Stimulated activated CD4-positive, alpha-beta T cell treated with anti-CD3 and anti-CD28 coated beads, Interleukin-12 subunit alpha, Interleukin-12 subunit beta, amount 100 ng/mL, for 48 hours (primary cell): ENCODE results near the gene PPP4C.
"Not testable (repeated sequence)": the region's sequence is repeated elsewhere in the genome, so short reads cannot be mapped to it uniquely, and the experiment has no call there.

Experiments
- DNase-seq, 3 donors: peaks; one replicate each; pipeline ENCODE4 v3.0.0-alpha.2; 2020; ENCODE audit warnings: low read depth in 2 of 3, low spot score in 1 of 3

PPP4C gene

DNA sequence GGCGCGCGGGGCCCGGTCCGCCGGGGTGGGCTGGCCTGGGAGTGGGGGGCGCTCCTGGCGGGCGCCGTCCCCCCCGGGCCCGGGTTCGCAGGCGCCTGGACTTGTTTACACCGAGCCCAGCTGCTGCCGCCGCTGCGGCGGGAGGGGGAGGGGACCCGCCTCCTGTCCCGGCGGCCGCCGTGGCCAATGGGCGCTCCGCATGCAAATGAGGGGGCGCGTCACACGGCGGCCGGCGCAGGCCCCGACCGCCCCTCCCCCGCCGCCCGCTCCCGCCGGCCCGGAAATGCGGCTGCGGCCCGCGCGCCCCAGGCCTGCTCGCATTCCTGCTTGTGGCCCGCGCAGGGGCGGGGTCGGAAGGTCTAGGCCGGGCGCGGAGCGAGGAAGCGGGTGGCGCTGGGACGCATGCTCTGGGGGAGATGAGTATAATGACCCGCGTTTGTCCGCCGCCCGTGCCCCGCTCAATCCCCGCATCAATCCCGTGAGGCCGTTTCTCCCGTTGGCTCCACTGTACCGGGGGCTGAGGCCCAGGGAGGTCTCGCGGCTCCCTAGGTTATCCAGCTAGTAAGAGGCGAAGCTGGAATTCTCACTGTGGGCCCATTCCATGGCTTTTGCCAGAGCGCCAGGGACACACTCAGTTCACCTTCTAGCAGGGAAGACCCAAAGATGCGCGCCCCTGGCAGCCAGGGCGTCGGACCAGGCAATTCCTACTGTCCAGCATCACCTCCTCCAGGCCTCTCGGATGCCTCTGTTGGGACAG lies 20.5 kb downstream of the PPP4C start, which contains the start of gene YPEL3:
Gene YPEL3 (minus strand): TSS at position 109 of the 757 bp plus-strand sequence. CDS start 731 bp downstream, outside the sequence.
- DNase-seq, result peak; percentile 79 to 84 (median 81)

GRCh38 chr16:30096862-30097563 lies 21.2 kb downstream of the PPP4C start:
- DNase-seq, result no peak

DNA sequence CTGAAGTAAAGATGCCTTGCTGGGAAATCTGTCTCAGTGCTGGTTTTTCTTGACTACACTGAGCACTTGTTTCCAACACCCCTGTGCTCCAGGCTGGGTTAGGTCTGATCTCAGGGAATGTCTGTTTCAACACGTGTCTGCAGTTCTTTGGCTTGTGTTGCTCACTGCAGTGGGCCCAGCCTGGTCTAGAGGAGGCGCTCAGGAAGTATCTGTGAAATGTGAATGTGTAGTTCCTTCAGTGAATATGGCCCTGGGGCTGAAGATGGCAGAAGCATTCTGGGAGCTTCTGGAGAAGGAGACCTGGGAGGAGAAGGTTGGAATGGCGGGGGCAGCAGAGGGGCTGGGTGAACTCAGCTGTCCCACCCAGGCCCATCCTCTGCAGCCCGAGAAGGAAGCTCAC lies 28.3 kb downstream of the PPP4C start:
- DNase-seq, result no peak

DNA sequence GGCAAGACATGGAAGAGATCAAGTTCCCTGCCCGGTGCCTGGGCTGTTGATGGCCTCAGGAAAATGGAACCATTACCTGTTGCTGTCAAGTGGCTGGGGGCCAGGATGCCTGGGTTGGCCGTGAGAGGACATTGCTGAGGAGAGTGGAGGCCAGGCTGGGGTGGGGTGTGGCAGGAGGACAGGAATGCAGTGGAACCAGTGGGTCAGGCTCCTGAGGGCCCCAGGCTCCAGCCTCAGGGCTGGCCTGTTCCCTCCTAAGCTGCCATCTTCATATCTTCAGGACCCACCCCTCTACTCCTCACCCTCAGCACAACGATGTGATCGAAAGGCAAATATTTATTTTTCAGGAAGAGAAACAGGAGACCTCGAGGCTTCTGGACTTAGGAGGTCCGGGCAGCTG lies 28.7 kb downstream of the PPP4C start:
- no peak for DNase-seq

- DNase-seq, result no peak
Observed at GRCh38 chr16:30108059-30108850, 32.5 kb downstream of the PPP4C start.

GRCh38 chr16:30110661-30111060 lies 34.9 kb downstream of the PPP4C start:
- DNase-seq, result no peak

GRCh38 chr16:30112197-30113030 lies 36.6 kb downstream of the PPP4C start:
- DNase-seq, result peak; percentile 45 to 70 (median 66)

- DNase-seq, result no peak
Observed at GRCh38 chr16:30113031-30113710, 37.4 kb downstream of the PPP4C start, which contains the start of gene GDPD3. Gene GDPD3 (minus strand): TSS chr16:30113537. CDS start chr16:30113478, 59 bp downstream.

DNA sequence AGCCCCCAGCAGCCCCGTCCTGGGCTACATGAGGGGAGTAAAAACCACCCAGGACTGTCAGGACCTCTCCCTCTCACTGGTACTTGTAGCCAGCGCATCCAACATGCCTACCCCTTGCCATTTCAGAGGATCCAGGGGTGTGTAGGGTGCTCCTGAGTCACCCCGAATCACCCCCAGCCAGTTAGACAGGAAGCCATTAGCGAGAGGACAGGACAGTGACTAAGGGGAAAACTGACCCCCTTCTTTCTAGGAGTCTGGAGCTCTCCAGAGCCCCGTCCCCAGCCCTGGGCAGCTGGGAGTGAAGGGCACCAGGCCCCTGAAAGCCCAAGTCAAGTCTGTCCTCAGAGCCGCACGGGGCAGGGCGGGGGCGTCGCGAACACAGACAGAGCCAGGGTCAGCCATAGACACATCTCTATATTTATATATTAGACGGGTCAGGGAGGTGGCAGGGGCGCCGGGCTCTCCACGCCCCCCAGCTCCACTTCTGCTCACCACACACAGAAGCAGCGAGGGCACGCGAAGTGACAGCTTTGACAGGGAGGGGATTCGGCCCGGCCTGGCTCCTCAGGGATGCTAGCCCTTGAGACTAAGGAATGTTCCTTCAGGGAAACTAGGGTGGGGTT lies 38.0 kb downstream of the PPP4C start:
- no peak for DNase-seq

GRCh38 chr16:30114411-30114810 lies 38.6 kb downstream of the PPP4C start:
- no peak for DNase-seq

DNA sequence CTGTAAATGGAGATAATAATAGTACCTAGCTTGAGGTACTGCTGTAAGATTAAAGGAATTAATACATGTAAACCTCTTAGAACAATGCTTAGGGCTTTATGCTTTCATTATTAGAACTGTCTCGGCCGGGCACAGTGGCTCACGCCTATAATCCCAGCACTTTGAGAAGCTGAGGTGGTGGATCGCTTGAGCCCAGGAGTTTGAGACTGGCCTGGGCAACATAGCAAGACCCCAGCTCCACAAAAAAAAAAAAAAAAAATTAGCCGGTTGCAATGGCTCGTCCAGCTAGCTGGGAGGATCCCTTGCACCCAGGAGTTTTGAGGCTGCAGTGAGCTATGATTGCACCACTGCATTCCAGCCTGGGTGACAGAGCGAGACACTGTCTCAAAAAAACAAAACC lies 39.0 kb downstream of the PPP4C start:
- not testable (repeated sequence) for DNase-seq

DNA sequence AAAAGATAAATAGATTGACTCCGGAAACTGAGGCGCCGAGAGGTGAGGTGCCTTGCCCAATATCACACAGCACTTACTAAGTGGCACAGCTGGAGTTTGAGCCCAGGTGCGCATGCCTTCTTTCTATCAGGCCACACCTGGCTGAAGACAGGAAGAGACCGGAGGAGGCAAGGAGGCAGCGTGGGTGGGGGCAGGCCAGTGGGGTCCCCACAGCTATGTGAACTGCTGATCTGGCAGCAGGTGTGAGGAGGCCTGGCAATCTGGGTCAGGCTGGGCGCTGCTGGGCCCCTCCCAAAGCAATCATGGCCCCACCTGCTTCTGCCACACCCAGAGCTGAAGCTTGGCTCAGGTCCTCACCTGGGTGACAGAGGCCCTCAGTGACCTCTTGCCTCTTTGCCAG lies 39.4 kb downstream of the PPP4C start:
- no peak for DNase-seq

DNA sequence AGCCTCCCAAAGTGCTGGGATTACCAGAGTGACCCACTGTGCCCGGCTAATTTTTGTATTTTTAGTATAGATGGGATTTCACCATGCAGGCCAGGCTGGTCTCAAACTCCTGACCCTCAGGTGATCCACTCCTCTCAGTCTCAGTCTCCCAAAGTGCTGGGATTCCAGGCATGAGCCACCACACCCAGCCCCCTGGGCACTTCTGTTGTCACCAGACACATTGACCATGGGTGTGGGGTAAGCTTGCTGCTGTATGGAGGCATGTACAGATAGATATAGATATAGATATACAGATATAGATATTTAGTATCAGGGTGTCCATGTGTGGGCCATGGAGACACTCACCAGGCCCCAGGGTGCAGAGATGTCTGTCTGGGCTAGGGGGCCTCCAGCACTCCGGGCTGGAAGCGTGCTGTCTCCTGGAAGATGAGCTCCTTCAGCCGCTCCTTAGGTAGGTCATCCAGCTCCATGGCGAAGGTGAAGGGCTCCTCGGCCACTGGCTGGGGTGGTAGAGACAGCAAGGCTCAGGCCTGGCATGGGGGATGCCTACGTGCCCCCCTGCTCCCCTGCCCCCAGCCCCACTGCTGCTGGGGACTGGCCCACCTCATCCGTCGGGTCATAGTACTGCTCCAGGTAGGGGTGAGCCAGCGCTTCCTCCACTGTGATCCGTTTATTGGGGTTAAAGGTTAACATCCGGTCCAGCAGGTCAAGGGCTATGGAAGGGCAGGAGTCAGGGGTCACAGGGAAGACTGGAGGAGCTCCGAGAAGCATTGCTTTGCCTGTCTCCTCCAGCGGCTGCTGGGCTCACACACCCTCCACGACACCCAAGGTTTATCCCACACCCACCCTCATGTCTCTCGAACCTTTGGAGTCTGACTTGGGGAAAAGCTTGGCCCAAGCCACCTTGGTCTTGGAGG lies 40.8 kb downstream of the PPP4C start:
- DNase-seq, result no peak

- no peak for DNase-seq
Observed at GRCh38 chr16:30117768-30118167, 42.0 kb downstream of the PPP4C start.

- DNase-seq, result no peak
Observed at GRCh38 chr16:30119428-30119827, 43.6 kb downstream of the PPP4C start.

DNA sequence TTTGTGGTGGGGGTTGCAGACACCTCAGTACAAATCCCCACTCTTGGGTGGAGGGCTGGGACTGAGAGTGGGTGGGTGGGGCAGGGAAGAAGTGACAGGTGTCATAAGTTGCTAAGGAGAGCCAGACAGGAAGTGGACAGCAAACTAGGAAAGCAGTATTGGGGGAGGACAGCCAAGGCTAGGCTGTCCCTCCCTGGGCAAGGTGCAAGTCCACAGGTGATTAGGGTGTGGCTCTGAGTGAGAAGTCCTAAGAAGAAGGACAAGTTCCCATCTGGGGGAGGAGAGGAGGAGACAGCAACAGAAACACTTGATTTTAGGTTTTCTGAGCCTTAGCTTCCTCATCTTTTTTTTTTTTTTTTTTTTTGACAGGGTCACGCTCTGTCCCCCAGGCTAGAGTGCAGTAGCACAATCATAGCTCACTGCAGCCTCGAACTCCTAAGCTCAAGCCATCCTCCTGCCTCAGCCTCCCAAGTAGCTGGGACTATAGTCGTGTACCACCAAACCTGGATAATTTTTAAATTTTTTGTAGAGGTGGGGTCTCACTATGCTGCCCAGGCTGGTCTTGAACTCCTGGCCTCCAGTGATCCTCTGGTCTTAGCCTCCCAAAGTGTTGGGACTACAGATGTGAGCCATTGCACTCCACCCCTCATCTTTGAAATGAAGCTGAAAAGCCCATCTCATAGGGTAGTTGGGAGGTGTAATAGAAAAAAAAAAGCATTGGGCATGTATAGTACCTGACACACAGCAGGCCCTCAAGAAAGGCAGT lies 44.7 kb downstream of the PPP4C start:
- DNase-seq, result no peak

DNA sequence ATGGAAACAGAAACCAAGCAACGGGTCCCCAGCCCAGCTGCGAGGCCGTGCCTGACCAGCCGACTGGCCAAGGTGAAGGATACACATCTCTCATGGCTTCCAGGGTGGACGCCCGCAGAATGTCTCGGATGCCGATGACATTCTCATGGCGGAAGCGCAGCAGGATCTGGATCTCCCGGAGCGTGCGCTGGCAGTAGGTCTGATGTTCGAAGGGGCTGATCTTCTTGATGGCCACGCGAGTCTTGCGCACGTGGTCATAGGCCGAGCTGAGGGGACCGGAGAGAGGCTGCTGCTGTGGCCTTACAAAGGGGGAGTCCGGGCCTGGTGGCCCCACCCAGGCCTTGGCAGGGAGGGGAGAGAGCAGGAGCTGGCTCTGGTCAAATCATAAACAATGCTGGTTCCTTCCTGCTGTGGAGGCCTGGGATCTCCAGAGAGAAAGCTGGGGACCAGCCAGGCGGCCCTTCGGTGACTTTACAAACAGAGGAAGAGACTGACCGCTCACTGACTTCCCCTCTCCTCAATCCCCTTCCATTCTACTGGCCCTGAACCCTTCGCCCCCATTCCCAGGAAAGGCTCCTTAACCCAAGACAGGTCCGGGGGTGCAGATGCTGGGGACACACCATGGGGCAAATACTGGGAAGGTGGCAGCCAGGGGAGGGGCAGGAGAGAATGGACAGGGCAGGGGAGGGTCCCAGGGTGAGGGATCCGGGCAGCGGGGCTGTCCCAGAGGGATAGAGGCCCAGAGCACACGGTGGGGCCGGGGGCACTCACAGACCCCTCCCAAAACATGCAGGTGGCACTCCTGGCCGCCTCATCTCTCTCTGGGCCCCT lies 46.2 kb downstream of the PPP4C start:
- no peak for DNase-seq
